IPS-18c (cell line): Measurements from ENCODE around the gene SELENOF.

Experiments used
- H3K4me3 ChIP-seq: 2 replicates; pipeline ENCODE4 v1.7.0; 2013; ENCODE audit warnings: low read depth, mild to moderate bottlenecking, low read length, moderate library complexity; ENCODE audit not compliant: insufficient read depth
- H3K9me3 ChIP-seq: one replicate; pipeline ENCODE4 v1.6.1; 2013; ENCODE audit warnings: mild to moderate bottlenecking, low read length, moderate library complexity; ENCODE audit not compliant: control insufficient read depth, insufficient read depth

SELENOF gene

DNA sequence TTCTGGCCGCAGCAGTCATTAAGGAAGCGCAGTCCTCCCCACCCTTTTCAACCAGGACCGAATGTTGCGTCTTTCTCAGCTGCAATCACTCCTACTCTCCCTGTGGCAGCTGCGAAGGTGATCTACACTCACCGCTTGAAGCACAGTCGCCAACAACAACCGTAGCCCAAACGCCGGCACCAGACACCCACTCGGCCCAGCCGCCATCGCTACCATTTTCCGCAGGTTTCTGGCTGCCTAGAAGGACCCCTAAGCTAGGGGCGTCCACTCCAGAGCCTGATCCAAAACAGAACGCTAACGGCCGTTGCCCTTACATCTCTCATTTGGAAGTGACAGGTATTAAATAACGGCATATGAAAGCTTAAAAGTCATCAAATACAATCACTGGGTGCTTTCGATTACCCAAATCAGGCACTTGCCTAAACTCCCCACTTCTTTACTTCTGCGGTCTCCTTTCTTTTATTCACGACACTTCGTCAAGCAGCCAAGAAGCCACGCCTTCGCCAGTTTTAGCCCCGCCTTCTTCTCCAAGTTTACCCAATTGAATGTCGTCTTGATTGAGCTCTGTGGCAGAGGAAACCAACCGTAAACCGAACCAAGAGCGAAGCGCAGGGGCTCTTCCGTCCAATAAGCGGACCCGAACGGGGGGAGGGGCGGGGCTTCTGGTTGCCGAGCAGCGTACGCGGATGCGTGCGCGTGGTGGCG, at the start of gene SELENOF:
TSS of gene SELENOF (minus strand) at position 231 of the 705 bp plus-strand sequence. CDS start at position 216, 15 bp downstream.
- Histone ChIP-seq H3K9me3 (no peaks in the 10 kb centered on the region), H3K4me3 (peak within 1 kb of the TSS; percentile 95)

GRCh38 chr1:86960548-86960947, 46.6 kb upstream of the SELENOF start:
- Histone ChIP-seq H3K9me3 (no peaks in the 10 kb centered on the region), H3K4me3 (no peak overlapping the region)

GRCh38 chr1:86957221-86957620, 43.3 kb upstream of the SELENOF start:
- no peak overlapping the region for H3K4me3 ChIP-seq
- no peaks in the 10 kb centered on the region for H3K9me3 ChIP-seq

GRCh38 chr1:86956221-86956620, 42.3 kb upstream of the SELENOF start:
- Histone ChIP-seq H3K4me3 (no peak overlapping the region), H3K9me3 (no peaks in the 10 kb centered on the region)

DNA sequence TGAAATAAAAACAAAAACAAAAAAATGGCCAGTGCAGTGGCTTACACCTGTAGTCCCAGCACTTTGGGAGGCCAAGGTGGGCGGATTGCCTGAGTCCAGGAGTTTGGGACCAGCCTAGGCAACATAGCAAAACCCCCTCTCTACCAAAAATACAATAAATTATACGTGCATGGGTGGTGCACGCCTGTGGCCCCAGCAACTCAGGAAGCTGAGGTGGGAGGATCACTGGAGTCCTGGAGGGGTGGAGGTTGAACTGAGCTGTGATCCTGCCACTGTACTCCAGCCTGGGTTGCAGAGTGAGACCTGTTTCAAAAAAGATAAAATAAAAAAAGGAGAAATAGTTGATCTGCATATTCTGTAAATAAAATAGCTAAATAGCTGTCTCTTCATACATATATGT, 41.8 kb upstream of the SELENOF start:
- Histone ChIP-seq H3K9me3 (peaks cover 2% of the 10 kb centered on the region), H3K4me3 (no peak overlapping the region)

DNA sequence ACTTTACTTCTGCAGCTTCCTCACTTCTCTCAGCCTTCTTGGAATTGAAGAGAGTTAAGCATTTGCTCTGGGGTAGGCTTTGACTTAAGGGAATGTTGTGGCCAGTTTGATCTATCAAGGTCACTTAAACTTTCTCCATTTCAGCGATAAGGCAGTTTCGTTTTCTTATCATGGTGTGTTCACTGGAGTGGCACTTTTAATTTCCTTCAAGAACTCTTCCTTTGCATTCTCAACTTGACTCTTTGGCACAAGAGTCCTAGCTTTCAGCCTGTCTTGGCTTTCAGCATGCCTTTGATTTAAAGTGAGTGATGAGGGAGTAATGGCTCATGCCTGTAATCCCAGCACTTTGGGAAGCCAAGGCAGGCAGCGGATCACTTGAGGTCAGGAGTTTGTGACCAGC, 39.2 kb upstream of the SELENOF start:
- H3K4me3 ChIP-seq = no peak overlapping the region
- H3K9me3 ChIP-seq = peaks cover 2% of the 10 kb centered on the region

DNA sequence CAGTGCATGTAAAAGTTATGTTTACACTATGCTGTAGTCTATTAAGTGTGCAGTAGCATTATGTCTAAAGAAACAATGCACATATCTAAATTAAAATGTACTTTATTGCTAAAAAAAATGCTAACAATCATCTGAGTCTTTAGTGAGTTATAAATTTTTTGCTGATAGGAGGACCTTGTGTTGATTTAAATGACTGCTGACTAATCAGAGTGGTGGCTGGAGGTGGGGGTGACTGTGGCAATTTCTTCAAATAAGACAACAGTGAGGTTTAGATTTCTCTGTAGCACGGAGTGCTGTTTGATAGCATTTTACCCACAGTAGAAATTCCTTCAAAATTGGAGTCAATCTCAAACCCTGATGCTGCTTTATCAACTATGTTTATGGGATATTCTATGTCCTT, 37.5 kb upstream of the SELENOF start:
- H3K9me3 ChIP-seq = peaks cover 2% of the 10 kb centered on the region
- H3K4me3 ChIP-seq = no peak overlapping the region

- Histone ChIP-seq H3K4me3 (no peak overlapping the region), H3K9me3 (peaks cover 2% of the 10 kb centered on the region)
Observed at GRCh38 chr1:86950712-86951419, 36.9 kb upstream of the SELENOF start.

DNA sequence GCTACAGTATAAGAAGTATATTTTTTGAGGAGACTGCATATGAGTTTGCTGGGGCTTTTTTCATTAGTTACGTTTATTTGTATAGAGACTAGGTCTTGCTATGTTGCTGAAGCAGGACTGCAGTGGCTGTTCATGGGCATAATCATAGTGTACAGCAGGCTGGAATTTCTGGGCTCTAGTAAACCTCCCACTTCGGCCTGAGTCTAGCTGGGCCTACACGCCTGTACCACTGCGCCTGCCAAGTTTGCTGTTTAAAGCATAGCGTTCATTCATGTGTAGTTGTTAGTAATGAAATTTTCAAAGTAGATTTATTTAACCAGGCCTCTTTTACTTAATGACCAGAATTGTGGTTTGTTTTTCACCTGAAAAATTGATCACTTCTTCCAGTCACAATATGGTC, 34.3 kb upstream of the SELENOF start:
- Histone ChIP-seq H3K4me3 (no peak overlapping the region), H3K9me3 (peaks cover 2% of the 10 kb centered on the region)

DNA sequence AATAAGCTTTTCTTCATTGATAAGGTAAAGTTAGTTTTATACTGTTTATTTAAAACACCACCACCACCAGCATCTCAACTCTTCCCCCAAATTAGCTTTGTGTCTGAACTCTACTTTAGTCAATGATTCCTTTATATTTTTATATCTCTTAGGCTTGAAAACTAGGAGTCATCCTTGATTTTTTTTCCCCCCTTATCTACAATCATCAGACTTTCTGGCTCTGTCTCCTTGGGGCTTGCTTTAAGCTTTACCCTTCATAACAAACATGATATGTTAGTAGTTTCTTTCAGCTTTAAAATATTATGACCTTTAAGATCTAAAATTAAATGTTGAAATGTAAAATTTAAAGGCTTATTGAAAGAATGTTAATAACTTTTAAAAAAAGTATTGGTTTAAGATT, 28.8 kb upstream of the SELENOF start:
- H3K9me3 ChIP-seq = no peaks in the 10 kb centered on the region
- no peak overlapping the region for H3K4me3 ChIP-seq

GRCh38 chr1:86942042-86942441, 28.1 kb upstream of the SELENOF start:
- Histone ChIP-seq H3K4me3 (no peak overlapping the region), H3K9me3 (no peaks in the 10 kb centered on the region)

- Histone ChIP-seq H3K4me3 (no peak overlapping the region), H3K9me3 (no peaks in the 10 kb centered on the region)
Observed at GRCh38 chr1:86940599-86940998, 26.7 kb upstream of the SELENOF start.

DNA sequence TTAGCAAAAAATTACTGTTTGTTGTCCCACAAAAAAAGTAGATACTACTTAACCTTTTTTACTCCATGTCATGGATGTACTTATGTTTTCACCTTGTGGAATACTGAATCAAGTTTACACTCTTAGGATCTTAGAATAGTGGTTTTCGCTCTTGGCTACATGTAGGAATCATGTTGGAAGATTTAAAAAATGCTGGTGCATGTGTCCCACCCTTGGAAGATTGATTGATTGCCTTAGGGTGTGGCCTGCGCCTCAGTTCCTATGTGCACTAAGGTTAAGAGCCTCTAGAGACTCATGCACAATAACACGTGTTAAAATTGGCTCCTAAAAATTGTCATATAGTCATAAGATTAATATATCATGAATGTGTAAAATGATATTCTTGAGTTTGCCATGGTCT, 25.5 kb upstream of the SELENOF start:
- no peaks in the 10 kb centered on the region for H3K9me3 ChIP-seq
- no peak overlapping the region for H3K4me3 ChIP-seq

DNA sequence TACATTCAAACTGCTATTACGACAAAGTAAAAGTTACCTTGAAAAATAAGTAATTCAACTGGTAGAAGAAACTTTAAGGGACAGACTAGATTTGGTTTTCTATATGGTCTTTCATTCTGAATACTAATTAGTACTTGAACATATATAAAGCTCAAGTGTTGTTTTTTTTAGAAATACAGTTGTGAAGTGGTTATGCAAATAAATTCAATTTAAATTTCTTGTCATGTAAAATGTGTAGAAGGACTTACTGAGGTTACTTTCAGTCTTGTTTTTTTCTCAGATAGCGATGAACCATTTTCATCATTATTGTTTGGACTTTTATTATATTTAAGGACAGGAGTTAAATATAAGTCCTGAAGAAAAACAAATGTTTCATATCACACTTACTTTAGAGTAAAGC, 24.9 kb upstream of the SELENOF start:
- no peaks in the 10 kb centered on the region for H3K9me3 ChIP-seq
- H3K4me3 ChIP-seq = no peak overlapping the region

GRCh38 chr1:86938450-86938849, 24.5 kb upstream of the SELENOF start:
- H3K9me3 ChIP-seq = no peaks in the 10 kb centered on the region
- H3K4me3 ChIP-seq = no peak overlapping the region

- no peaks in the 10 kb centered on the region for H3K9me3 ChIP-seq
- H3K4me3 ChIP-seq = peak overlapping the region; percentile 37
Observed at GRCh38 chr1:86933562-86934377, 19.8 kb upstream of the SELENOF start.

- H3K4me3 ChIP-seq = no peak overlapping the region
- no peaks in the 10 kb centered on the region for H3K9me3 ChIP-seq
Observed at GRCh38 chr1:86933051-86933450, 19.1 kb upstream of the SELENOF start.

DNA sequence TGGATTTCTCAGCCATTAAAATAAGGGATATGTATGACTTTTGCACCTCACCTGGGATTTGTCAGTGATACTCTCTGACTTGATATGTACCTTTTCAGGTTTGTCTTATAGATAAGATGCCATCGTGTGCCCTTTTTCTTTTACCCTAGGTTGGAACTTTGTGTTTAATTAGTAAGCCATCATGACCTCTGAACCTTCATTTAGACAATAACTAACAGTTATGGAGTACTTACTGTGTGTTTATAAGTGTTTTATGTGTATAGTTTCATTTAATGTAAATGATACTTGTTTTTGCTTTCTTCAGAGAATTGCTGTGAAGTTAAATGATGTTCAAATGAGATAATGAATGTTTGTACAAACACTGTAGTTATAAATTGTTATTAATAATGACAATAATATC, 14.9 kb upstream of the SELENOF start:
- Histone ChIP-seq H3K9me3 (peaks cover 3% of the 10 kb centered on the region), H3K4me3 (no peak overlapping the region)
